ENCODE results near the gene AGAP4.
"Not testable (repeated sequence)": the region's sequence is repeated elsewhere in the genome, so short reads cannot be mapped to it uniquely, and the experiment has no call there.

AGAP4 gene

GRCh38 chr10:45819552-45819951 lies 27.7 kb downstream of the AGAP4 start:
- no peak overlapping the region for H3K4me2 ChIP-seq (ENCODE audit: low read length)
- H2AFZ ChIP-seq, result no peak overlapping the region
- H3K79me2 ChIP-seq, result no peaks in the 10 kb centered on the region
- no peak for TF ChIP-seq CTCF (IDR thresholded peaks at IDR 0.05)
- no peak overlapping the region for H3K4me3 ChIP-seq (ENCODE audit: low read depth, low read length)
- H3K36me3 ChIP-seq (ENCODE audit: control insufficient read depth, insufficient read depth, low read length), result no peaks in the 10 kb centered on the region
- H3K9ac ChIP-seq, result no peak overlapping the region
- H3K4me1 ChIP-seq, result no peaks in the 10 kb centered on the region
- no peaks in the 10 kb centered on the region for H3K27me3 ChIP-seq (ENCODE audit: control insufficient read depth, insufficient read depth, low read length)
- H3K27ac ChIP-seq, result no peak overlapping the region
- H3K9me3 ChIP-seq (ENCODE audit: control insufficient read depth, low read length), result no peaks in the 10 kb centered on the region

GRCh38 chr10:45817912-45818311 lies 29.4 kb downstream of the AGAP4 start:
- no peaks in the 10 kb centered on the region for H3K9me3 ChIP-seq (ENCODE audit: control insufficient read depth, low read length)
- no peak overlapping the region for H3K9ac ChIP-seq
- no peak overlapping the region for H3K4me3 ChIP-seq (ENCODE audit: low read depth, low read length)
- no peaks in the 10 kb centered on the region for H3K79me2 ChIP-seq
- no peaks in the 10 kb centered on the region for H3K27me3 ChIP-seq (ENCODE audit: control insufficient read depth, insufficient read depth, low read length)
- no peak overlapping the region for H2AFZ ChIP-seq
- H3K4me2 ChIP-seq (ENCODE audit: low read length), result no peak overlapping the region
- no peak overlapping the region for H3K27ac ChIP-seq
- no peaks in the 10 kb centered on the region for H3K36me3 ChIP-seq (ENCODE audit: control insufficient read depth, insufficient read depth, low read length)
- no peak for TF ChIP-seq CTCF (IDR thresholded peaks at IDR 0.05)
- H3K4me1 ChIP-seq, result no peaks in the 10 kb centered on the region

GRCh38 chr10:45817130-45817859 lies 30.0 kb downstream of the AGAP4 start:
- no peak overlapping the region for H3K4me3 ChIP-seq (ENCODE audit: low read depth, low read length)
- no peak overlapping the region for H2AFZ ChIP-seq
- no peak overlapping the region for H3K27ac ChIP-seq
- H3K4me1 ChIP-seq, result no peaks in the 10 kb centered on the region
- H3K79me2 ChIP-seq, result no peaks in the 10 kb centered on the region
- H3K4me2 ChIP-seq (ENCODE audit: low read length), result no peak overlapping the region
- H3K36me3 ChIP-seq (ENCODE audit: control insufficient read depth, insufficient read depth, low read length), result no peaks in the 10 kb centered on the region
- TF ChIP-seq CTCF (IDR thresholded peaks at IDR 0.05), result no peak
- H3K9ac ChIP-seq, result no peak overlapping the region
- no peaks in the 10 kb centered on the region for H3K27me3 ChIP-seq (ENCODE audit: control insufficient read depth, insufficient read depth, low read length)
- no peaks in the 10 kb centered on the region for H3K9me3 ChIP-seq (ENCODE audit: control insufficient read depth, low read length)

GRCh38 chr10:45814146-45814545 lies 33.2 kb downstream of the AGAP4 start:
- H3K9me3 ChIP-seq (ENCODE audit: control insufficient read depth, low read length); H3K4me1 ChIP-seq; H2AFZ ChIP-seq; H3K27ac ChIP-seq; H3K36me3 ChIP-seq (ENCODE audit: control insufficient read depth, insufficient read depth, low read length); H3K4me3 ChIP-seq (ENCODE audit: low read depth, low read length); H3K27me3 ChIP-seq (ENCODE audit: control insufficient read depth, insufficient read depth, low read length); H3K79me2 ChIP-seq; H3K4me2 ChIP-seq (ENCODE audit: low read length); H3K9ac ChIP-seq: not testable (repeated sequence)

GRCh38 chr10:45812959-45813358 lies 34.3 kb downstream of the AGAP4 start:
- not testable (repeated sequence) for H3K4me2 ChIP-seq (ENCODE audit: low read length); H3K9me3 ChIP-seq (ENCODE audit: control insufficient read depth, low read length); H3K27ac ChIP-seq; H3K79me2 ChIP-seq; H3K4me1 ChIP-seq; H3K36me3 ChIP-seq (ENCODE audit: control insufficient read depth, insufficient read depth, low read length); H3K9ac ChIP-seq; H3K27me3 ChIP-seq (ENCODE audit: control insufficient read depth, insufficient read depth, low read length); H2AFZ ChIP-seq; H3K4me3 ChIP-seq (ENCODE audit: low read depth, low read length)

DNA sequence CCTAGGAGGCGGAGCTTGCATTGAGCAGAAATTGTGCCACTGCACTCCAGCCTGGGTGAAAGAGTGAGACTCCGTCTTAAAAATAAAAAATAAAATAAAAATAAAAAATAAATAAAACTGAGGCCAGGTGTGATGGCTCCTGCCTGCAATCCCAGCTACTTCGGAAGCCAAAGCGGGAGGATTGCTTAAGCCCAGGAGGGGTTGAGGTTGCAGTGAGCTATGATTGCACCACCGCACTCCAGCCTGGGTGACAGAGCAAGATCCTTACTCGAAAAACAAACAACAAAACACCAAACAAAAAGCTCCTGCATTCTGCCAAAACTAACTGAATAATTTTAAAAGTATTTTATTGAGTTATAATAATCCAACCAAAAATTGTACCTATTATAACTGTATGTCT lies 36.2 kb downstream of the AGAP4 start:
- Histone ChIP-seq H3K4me1 (no peaks in the 10 kb centered on the region), H3K79me2 (no peaks in the 10 kb centered on the region), H2AFZ (no peak overlapping the region), H3K27ac (no peak overlapping the region), H3K4me2 (ENCODE audit: low read length) (no peak overlapping the region), H3K9me3 (ENCODE audit: control insufficient read depth, low read length) (no peaks in the 10 kb centered on the region), H3K36me3 (ENCODE audit: control insufficient read depth, insufficient read depth, low read length) (no peaks in the 10 kb centered on the region), H3K4me3 (ENCODE audit: low read depth, low read length) (no peak overlapping the region), H3K27me3 (ENCODE audit: control insufficient read depth, insufficient read depth, low read length) (no peaks in the 10 kb centered on the region), H3K9ac (no peak overlapping the region)
- no peak for TF ChIP-seq CTCF (IDR thresholded peaks at IDR 0.05)

All from parathyroid adenoma (tissue), 2 donors.